Progenitor cell of endocrine pancreas (in vitro differentiated cells): ENCODE data around the gene FGF22. TPM values are rescaled to one million over a fixed set of nuclear protein-coding genes. Genes with fewer than 3 reads are reported as not detected.

Experiments used
- DNase-seq: peaks from one replicate; pipeline ENCODE4 v3.0.0; 2021; ENCODE audit warnings: low spot score; ENCODE audit not compliant: unreplicated experiment
- H3K27ac Mint-ChIP-seq: 2 replicates; pipeline ENCODE4 v1.8.0; 2021; ENCODE audit warnings: mild to moderate bottlenecking, moderate library complexity, mixed read lengths
- H3K27me3 Mint-ChIP-seq: 2 replicates; pipeline ENCODE4 v1.8.0; 2021; ENCODE audit warnings: mixed read lengths
- H3K36me3 Mint-ChIP-seq: 2 replicates; pipeline ENCODE4 v1.8.0; 2022; ENCODE audit warnings: mixed read lengths; ENCODE audit not compliant: insufficient read depth
- H3K4me1 Mint-ChIP-seq: 2 replicates; pipeline ENCODE4 v1.8.0; 2021; ENCODE audit warnings: low read depth, mixed read lengths
- H3K4me3 Mint-ChIP-seq: 2 replicates; pipeline ENCODE4 v1.8.0; 2021; ENCODE audit warnings: low read depth, mild to moderate bottlenecking, moderate library complexity, mixed read lengths
- H3K9me3 Mint-ChIP-seq: 2 replicates; pipeline ENCODE4 v1.8.0; 2021; ENCODE audit warnings: low read depth, mixed read lengths
- CTCF ChIP-seq: fragments of 200-600 bp; sonication (generic); IDR thresholded peaks from one replicate; pipeline ENCODE4 v1.5.0; 2021; ENCODE audit warnings: antibody characterized with exemption, mild to moderate bottlenecking; ENCODE audit not compliant: unreplicated experiment
- total RNA-seq: library from RNA; stranded (reverse); gene quantifications from 2 replicates; pipeline ENCODE4 v1.2.1, GENCODE V29; 2021

FGF22 gene
- total RNA-seq, 1 donor from 2014 or later, result 0.43 TPM

GRCh38 chr19:687569-688166, 48.0 kb downstream of the FGF22 start:
- Mint-ChIP-seq H3K4me3 (no peak overlapping the region), H3K36me3 (no peaks in the 10 kb centered on the region), H3K27me3 (no peaks in the 10 kb centered on the region), H3K9me3 (no peaks in the 10 kb centered on the region), H3K27ac (peak overlapping the region; percentile 69), H3K4me1 (no peaks in the 10 kb centered on the region)
- no peak for TF ChIP-seq CTCF
- DNase-seq, result no peak

GRCh38 chr19:688214-688613, 48.5 kb downstream of the FGF22 start:
- Mint-ChIP-seq H3K9me3 (no peaks in the 10 kb centered on the region), H3K4me1 (no peaks in the 10 kb centered on the region), H3K27me3 (no peaks in the 10 kb centered on the region), H3K4me3 (no peak overlapping the region), H3K27ac (no peak overlapping the region), H3K36me3 (no peaks in the 10 kb centered on the region)
- no peak for DNase-seq
- no peak for TF ChIP-seq CTCF

- no peak overlapping the region for H3K4me3 Mint-ChIP-seq
Observed at GRCh38 chr19:688992-689391, 49.3 kb downstream of the FGF22 start.

GRCh38 chr19:690203-690602, 50.5 kb downstream of the FGF22 start:
- Mint-ChIP-seq H3K36me3 (no peaks in the 10 kb centered on the region), H3K27ac (no peak overlapping the region), H3K4me1 (no peaks in the 10 kb centered on the region), H3K9me3 (no peaks in the 10 kb centered on the region), H3K27me3 (no peaks in the 10 kb centered on the region), H3K4me3 (no peak overlapping the region)
- no peak for TF ChIP-seq CTCF
- no peak for DNase-seq

More at GRCh38 chr19:688992-689391, 49.3 kb downstream of the FGF22 start:
- no peaks in the 10 kb centered on the region for H3K4me1 Mint-ChIP-seq
- TF ChIP-seq CTCF, result no peak
- H3K36me3 Mint-ChIP-seq, result no peaks in the 10 kb centered on the region
- no peak for DNase-seq
- no peaks in the 10 kb centered on the region for H3K9me3 Mint-ChIP-seq
- H3K27me3 Mint-ChIP-seq, result no peaks in the 10 kb centered on the region
- H3K27ac Mint-ChIP-seq, result no peak overlapping the region

Other genes starting within 250 kb of the FGF22 start
- gene C2CD4C, start 230.7 kb upstream of the FGF22 start, total RNA-seq, result 13.2 and 13.8 TPM in 2 replicates
- gene SHC2, start 178.8 kb upstream of the FGF22 start, total RNA-seq, result 159 TPM in 2 replicates
- 0.77 and 1.0 TPM in 2 replicates for gene MADCAM1, start 143.4 kb upstream of the FGF22 start, total RNA-seq
- 16.4 and 18.0 TPM in 2 replicates for gene TPGS1, start 132.4 kb upstream of the FGF22 start, total RNA-seq
- gene CDC34, start 108.1 kb upstream of the FGF22 start, total RNA-seq, result 96.9 and 100 TPM in 2 replicates
- gene GZMM, start 95.8 kb upstream of the FGF22 start, total RNA-seq, result 0.31 TPM in 1 of 2 replicates, not detected in the other
- 464 and 472 TPM in 2 replicates for gene BSG, start 67.3 kb upstream of the FGF22 start, total RNA-seq
- 0.34 and 0.47 TPM in 2 replicates for gene HCN2, start 50.0 kb upstream of the FGF22 start, total RNA-seq
- gene POLRMT, start 6.3 kb upstream of the FGF22 start, total RNA-seq, result 62.9 and 68.4 TPM in 2 replicates
- 37.3 and 39.2 TPM in 2 replicates for gene RNF126, start 23.3 kb downstream of the FGF22 start, total RNA-seq
- gene FSTL3, start 36.5 kb downstream of the FGF22 start, total RNA-seq, result 13.8 and 14.4 TPM in 2 replicates
- gene PRSS57, start 55.6 kb downstream of the FGF22 start, total RNA-seq, result not detected in 2 replicates
- 52.4 and 54.3 TPM in 2 replicates for gene PALM, start 69.1 kb downstream of the FGF22 start, total RNA-seq
- gene MISP, start 111.2 kb downstream of the FGF22 start, total RNA-seq, result 1.1 and 2.5 TPM in 2 replicates
- 497 and 500 TPM in 2 replicates for gene PTBP1, start 157.6 kb downstream of the FGF22 start, total RNA-seq
- 128 and 129 TPM in 2 replicates for gene PLPPR3, start 182.1 kb downstream of the FGF22 start, total RNA-seq
- 4.8 and 5.1 TPM in 2 replicates for gene AZU1, start 188.0 kb downstream of the FGF22 start, total RNA-seq
- gene PRTN3, start 201.1 kb downstream of the FGF22 start, total RNA-seq, result not detected in 2 replicates
- not detected in 2 replicates for gene ELANE, start 212.4 kb downstream of the FGF22 start, total RNA-seq
- 1.1 and 1.3 TPM in 2 replicates for gene CFD, start 219.8 kb downstream of the FGF22 start, total RNA-seq